SK-N-SH treated with all-trans-retinoic acid at 6 μM for 48 hours (cell line): ENCODE results near the gene CALHM4.

Source experiments
- ARNTL ChIP-seq: fragments of 450-650 bp; formaldehyde crosslinking; IDR thresholded peaks from 2 replicates; pipeline ENCODE4 v1.5.0; 2020; ENCODE audit warnings: low read depth, mild to moderate bottlenecking, moderate library complexity, borderline replicate concordance
- CREB5 ChIP-seq: fragments of 250-450 bp; sonication (Bioruptor Pico); IDR thresholded peaks from 2 replicates; pipeline ENCODE4 v1.5.1; 2020; ENCODE audit warnings: low read depth, mild to moderate bottlenecking, moderate library complexity
- POU6F1 ChIP-seq: fragments of 250-450 bp; sonication (Bioruptor Pico); IDR thresholded peaks from 2 replicates; pipeline ENCODE4 v1.8.0; 2021; ENCODE audit warnings: low read depth, mild to moderate bottlenecking, moderate library complexity, borderline replicate concordance
- SNAI2 ChIP-seq: fragments of 250-450 bp; sonication (Bioruptor Pico); IDR thresholded peaks from 2 replicates; pipeline ENCODE4 v1.5.0; 2020; ENCODE audit warnings: mild to moderate bottlenecking, moderate library complexity
- TSHZ2 ChIP-seq: fragments of 250-450 bp; sonication (Bioruptor Pico); IDR thresholded peaks from 2 replicates; pipeline ENCODE4 v1.5.0; 2020; ENCODE audit warnings: mild to moderate bottlenecking, moderate library complexity
- ZC3H10 ChIP-seq: fragments of 250-450 bp; sonication (Bioruptor Pico); IDR thresholded peaks from 2 replicates; pipeline ENCODE4 v1.5.1; 2021; ENCODE audit warnings: mild to moderate bottlenecking, moderate library complexity
- ZFP3 ChIP-seq: fragments of 250-450 bp; sonication (Bioruptor Pico); IDR thresholded peaks from 2 replicates; pipeline ENCODE4 v1.5.0; 2020; ENCODE audit warnings: mild to moderate bottlenecking, moderate library complexity

- TF ChIP-seq ARNTL (CRISPR knock-in tag) (no peak), TSHZ2 (CRISPR knock-in tag) (no peak), ZC3H10 (no peak), SNAI2 (no peak), POU6F1 (no peak), CREB5 (CRISPR knock-in tag) (0 out of 2 replicates have a peak, but pooled peaks have one; percentile 46), ZFP3 (CRISPR knock-in tag) (no peak)
These were observed 42.0 kb upstream of the CALHM4 start, which contains the start of gene CALHM5 for GRCh38 chr6:116511424-116512110.
